Islet of Langerhans (tissue), 1 donor: ENCODE data around the gene MRC2.
"Not testable (repeated sequence)": the region's sequence is repeated elsewhere in the genome, so short reads cannot be mapped to it uniquely, and the experiment has no call there.

ENCODE experiments used
- FAIRE-seq: peaks from one replicate; lab custom pipeline; 2011; peaks lifted over from hg19 to GRCh38; lab: Jason Lieb, UNC

The MRC2 gene

DNA sequence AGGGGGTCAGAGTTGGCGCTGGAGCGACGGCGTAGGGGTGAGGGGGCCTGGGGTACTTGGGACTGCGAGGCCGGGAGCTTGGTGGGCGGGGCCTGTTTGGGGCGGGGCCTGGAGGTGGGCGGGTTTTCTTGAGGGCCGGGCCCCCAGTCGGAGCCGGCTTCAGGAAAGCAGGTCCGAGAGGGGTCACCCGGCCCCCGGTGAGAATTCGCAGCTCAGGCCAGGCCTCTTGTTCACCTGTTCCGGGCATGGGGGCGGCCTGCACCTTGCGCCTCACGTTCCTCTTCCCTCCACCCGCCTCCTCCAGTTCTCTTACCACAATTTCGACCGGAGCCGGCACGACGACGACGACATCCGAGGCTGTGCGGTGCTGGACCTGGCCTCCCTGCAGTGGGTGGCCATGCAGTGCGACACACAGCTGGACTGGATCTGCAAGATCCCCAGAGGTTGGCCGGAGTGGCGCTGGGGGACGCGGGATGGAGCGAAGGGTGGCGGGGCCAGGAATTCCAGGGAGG is 52.5 kb downstream of the MRC2 start:
- FAIRE-seq: no peak

- FAIRE-seq: no peak
Observed at GRCh38 chr17:62680541-62681052, 53.1 kb downstream of the MRC2 start.

DNA sequence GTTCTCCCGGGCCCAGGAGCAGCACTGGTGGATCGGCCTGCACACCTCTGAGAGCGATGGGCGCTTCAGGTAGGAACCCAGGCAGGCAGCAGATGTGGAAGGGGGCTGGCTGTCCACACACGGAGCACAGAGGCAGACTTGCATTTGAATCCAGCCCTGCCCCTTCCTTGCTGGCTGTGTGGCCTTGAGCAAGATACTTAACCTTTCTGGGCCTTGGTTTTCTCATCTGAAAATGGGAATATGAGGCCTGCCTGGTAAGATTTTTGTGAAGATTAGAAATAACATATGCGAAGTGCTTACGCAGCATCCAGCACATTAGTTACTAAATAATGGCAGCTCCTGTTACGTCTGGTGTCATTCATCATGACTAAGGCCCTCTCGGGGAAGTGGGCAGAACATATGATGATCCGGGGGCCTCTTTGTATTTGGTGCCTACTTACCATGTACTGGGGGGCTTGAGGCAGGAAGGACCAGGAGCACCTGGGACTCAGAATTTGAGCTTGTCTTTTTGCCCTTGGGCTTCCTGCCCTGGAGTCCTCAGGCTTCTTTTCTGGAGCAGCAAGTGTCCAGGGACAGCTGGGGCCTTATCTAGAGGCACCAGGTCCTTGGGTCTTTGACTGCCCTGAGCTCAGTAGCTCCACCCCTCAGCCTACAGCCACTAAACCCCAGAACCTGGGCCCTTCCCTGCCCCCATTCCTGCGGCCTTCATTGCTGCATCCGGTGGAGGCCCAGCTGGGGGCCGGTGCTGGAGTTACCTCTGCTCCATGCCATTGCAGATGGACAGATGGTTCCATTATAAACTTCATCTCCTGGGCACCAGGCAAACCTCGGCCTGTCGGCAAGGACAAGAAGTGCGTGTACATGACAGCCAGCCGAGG is 53.8 kb downstream of the MRC2 start:
- FAIRE-seq: no peak

DNA sequence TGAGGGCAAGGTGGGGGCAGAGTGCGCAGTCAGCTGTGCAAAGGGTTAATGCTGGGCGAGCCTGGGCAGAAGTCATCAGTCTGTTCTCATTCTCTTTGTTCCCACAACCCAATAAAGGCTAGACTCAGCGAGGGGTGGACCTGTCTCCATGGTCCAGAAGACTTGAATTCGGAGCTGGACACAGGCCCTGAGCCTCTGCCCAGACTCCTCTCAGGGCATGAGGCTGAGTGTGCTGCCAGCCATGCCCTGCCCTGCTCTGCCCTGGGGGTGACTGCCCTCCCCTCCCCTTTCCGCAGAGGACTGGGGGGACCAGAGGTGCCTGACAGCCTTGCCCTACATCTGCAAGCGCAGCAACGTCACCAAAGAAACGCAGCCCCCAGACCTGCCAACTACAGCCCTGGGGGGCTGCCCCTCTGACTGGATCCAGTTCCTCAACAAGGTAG is 54.5 kb downstream of the MRC2 start:
- no peak for FAIRE-seq

GRCh38 chr17:62684179-62684578 is 56.7 kb downstream of the MRC2 start:
- FAIRE-seq: no peak

GRCh38 chr17:62687997-62688396 is 60.5 kb downstream of the MRC2 start:
- FAIRE-seq: no peak

- no peak for FAIRE-seq
Observed at GRCh38 chr17:62688398-62689160, 61.1 kb downstream of the MRC2 start.

- FAIRE-seq: no peak
Observed at GRCh38 chr17:62689441-62690167, 62.1 kb downstream of the MRC2 start.

GRCh38 chr17:62690168-62690897 is 62.9 kb downstream of the MRC2 start:
- no peak for FAIRE-seq

DNA sequence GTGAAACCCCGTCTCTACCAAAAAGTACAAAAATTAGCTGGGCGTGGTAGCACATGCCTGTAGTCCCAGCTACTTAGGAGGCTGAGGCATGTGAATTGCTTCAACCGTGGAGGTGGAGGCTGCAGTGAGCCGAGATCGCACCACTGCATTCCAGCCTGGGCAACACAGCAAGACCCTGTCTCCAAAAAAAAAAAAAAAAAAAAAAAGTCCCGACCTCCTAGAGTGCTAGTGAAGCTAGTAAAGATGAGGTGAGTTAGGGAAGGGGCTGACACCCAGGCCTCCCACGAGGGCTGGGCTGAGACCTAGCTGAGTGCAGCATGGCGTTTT is 64.1 kb downstream of the MRC2 start:
- not testable (repeated sequence) for FAIRE-seq

DNA sequence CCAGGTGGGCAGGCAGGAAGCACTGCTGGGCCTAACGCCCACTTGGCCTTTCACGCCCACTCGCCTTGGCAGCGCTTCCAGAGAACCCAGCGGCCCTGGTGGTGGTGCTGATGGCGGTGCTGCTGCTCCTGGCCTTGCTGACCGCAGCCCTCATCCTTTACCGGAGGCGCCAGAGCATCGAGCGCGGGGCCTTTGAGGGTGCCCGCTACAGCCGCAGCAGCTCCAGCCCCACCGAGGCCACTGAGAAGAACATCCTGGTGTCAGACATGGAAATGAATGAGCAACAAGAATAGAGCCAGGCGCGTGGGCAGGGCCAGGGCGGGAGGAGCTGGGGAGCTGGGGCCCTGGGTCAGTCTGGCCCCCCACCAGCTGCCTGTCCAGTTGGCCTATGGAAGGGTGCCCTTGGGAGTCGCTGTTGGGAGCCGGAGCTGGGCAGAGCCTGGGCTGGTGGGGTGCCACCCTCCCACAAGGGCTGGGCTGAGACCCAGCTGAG is 64.7 kb downstream of the MRC2 start:
- no peak for FAIRE-seq

DNA sequence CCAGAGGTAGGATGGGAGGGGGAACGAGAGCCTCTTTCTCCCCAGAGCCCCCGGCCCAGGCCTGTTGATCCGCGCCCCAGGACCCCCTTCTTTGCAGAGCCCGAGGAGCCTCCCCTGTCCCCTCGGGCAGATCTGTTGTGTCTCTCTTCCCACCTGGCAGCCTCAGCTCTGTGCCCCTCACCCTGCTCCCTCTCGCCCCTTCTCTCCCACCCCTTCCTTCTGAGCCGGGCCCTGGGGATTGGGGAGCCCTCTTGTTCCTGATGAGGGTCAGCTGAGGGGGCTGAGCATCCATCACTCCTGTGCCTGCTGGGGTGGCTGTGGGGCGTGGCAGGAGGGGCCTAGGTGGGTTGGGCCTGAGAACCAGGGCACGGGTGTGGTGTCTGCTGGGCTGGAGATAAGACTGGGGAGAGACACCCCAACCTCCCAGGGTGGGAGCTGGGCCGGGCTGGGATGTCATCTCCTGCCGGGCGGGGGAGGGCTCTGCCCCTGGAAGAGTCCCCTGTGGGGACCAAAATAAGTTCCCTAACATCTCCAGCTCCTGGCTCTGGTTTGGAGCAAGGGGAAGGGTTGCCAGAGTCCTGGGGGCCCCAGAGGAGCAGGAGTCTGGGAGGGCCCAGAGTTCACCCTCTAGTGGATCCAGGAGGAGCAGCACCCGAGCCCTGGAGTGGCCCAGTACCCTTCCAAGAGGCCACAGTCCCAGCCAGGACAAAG is 65.4 kb downstream of the MRC2 start:
- FAIRE-seq: no peak

DNA sequence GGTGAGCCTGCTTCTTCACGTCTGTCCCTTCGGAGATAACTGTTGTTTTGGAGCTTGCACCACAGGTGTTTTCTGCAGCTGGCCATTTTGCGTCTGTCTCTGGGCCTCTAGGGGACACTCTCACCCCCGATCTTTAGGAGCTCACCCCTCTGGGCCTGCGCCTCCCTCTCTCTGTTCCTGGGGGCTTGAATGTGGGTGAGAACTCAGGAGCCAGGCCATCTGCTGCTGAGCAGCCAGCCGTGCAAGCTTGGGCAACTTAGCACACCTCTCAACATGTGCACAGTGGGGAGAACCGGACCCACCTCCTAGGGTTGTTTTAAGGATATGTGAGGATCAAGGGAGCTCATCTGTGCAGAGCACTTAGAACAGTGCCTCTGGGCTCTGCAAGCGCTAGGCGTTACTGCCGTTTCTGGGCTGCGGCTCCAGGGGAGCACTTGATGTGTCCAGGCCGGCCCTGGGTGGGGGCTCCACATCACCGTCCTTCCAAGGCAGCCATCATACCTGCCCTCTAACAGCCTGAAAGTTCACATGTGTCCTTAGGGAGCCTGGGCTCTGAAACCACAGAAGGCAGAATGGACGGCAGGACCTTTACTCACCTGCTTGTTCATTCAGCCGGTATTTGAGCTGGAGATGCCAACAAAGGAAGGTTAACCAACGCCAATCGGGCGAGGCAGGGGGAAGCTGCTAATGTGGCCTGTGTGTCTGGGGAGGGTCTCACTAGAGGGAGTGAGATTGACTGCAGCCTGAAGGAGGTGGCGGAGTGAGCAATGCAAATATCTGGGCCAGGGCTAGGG is 66.3 kb downstream of the MRC2 start:
- FAIRE-seq: no peak

DNA sequence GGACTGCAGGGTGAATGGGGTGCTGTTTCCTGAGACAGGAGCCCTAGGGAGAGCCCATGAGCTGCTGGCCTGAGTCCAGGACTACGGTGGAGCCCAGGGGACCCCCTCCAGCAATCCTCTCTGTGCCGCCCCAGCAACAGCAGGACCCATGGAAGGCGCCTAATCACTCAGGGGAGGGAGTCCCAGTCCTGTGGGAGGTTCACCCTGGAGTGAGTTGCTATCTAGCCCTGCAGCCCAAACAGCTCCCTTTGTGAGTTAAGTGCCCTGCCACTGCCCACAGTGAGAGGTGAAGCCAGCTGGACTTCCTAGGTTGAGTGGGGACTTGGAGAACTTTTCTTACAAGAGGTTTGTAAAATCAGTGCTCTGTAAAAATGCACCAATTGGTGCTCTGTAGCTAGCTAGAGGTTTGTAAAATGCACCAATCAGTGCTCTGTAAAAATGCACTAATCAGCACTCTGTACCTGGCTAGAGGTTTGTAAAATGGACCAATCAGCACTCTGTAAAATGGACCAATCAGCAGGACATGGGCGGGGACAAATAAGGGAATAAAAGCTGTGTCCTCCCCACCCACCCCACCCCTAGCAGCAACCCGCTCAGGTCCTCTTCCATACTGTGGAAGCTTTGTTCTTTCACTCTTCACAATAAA is 67.7 kb downstream of the MRC2 start:
- FAIRE-seq: not testable (repeated sequence)

- no peak for FAIRE-seq
Observed at GRCh38 chr17:62696256-62696655, 68.8 kb downstream of the MRC2 start.

DNA sequence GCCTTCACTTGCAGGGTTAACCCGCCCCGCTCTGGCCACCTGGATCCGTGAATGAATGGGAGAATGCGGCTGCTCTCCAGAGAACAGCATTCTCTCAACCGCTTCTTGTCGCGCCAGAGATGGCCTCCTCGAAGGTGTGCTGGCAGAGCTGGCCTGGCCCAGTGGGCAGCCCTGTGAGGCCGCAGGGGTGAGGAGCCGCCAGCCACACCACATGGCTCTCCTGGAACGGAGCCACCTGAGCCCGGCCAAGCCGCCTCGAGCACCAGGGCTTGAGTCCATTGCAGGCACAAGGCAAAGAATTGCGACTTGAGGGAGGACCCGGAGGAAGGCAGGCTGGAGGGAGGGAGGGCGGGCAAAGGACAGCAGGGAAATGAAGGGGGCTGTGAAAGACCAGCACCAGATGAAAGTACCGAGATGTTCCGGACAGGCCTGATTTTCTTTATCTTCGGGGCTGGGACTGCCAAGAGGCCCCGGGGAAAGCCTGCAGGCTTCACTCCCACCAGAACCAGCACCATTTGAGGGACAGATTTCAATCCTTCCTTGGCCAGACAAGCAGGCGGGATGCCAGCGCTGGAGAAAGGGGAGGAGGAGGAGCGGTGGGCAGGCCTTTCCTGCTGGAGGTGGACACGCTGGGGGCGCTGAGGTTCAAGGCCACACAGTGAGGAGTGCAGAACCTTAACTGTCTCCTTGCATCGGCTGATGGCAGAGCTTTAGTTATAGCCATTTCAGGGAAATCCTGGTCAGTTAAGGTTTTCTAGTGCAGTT is 69.4 kb downstream of the MRC2 start:
- FAIRE-seq: no peak

- not testable (repeated sequence) for FAIRE-seq
Observed at GRCh38 chr17:62698459-62698858, 71.0 kb downstream of the MRC2 start.

DNA sequence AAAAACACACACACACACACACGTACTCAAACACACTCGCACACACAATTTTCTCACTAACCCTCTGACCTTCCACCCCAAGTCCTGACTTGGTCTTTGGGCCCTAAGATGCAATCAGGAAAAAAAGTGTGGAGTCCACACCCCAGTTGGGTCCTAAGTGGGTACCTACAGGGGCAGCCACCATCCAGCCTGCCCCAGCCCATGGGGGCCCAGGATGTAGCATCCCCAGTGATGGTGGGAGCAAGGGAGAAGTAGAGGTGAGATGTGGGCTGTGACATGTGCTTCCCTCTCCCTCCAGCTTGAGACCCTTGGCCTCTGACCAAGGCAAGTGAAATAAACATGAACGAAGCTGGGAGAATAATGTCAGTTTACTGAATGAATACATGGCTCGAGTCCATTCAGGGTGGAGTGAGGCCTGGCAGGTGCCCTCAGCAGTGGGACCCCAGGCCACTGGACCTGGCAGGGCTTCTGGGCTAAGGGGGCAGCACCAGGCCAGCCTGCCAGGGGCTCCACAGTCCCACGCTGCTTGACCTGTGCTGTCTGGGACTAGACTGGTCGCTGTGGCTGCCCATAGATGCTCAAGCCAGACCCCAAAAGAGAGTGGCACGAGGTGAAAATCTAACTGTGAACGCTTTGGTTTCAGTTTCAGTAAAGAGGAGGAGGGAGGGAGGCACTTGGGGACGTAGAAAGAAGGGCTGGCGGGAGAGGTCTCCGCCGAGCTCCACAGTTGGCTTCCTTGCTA is 73.7 kb downstream of the MRC2 start:
- FAIRE-seq: no peak
